Chondrocyte (in vitro differentiated cells): ENCODE measurements around the gene SASH3. TPM values are rescaled to one million over a fixed set of nuclear protein-coding genes. Genes with fewer than 3 reads are reported as not detected.

Source experiments
- DNase-seq: peaks from one replicate; pipeline ENCODE4 v3.0.0; 2021; ENCODE audit warnings: mixed read lengths, low spot score
- H3K27ac Mint-ChIP-seq: one replicate; pipeline ENCODE4 v1.8.0; 2021; ENCODE audit warnings: mild to moderate bottlenecking, moderate library complexity, mixed read lengths; ENCODE audit not compliant: unreplicated experiment
- H3K27me3 Mint-ChIP-seq: 2 replicates; pipeline ENCODE4 v1.8.0; 2021; ENCODE audit warnings: low read depth, mixed read lengths
- H3K36me3 Mint-ChIP-seq: 2 replicates; pipeline ENCODE4 v1.8.0; 2021; ENCODE audit warnings: low read depth, mixed read lengths
- H3K4me1 Mint-ChIP-seq: 2 replicates; pipeline ENCODE4 v1.8.0; 2021; ENCODE audit warnings: low read depth, mild to moderate bottlenecking, mixed read lengths
- H3K4me3 Mint-ChIP-seq: one replicate; pipeline ENCODE4 v1.8.0; 2021; ENCODE audit warnings: mild to moderate bottlenecking, moderate library complexity, mixed read lengths; ENCODE audit not compliant: unreplicated experiment
- H3K9me3 Mint-ChIP-seq: 2 replicates; pipeline ENCODE4 v1.8.0; 2021; ENCODE audit warnings: low read depth, mixed read lengths
- total RNA-seq: library from RNA; stranded (reverse); gene quantifications from 3 replicates; pipeline ENCODE4 v1.2.1, GENCODE V29; 2021
- TF ChIP-seq, protein P1 (sequence below): fragments of 200-600 bp; sonication (generic); IDR thresholded peaks from 2 replicates; pipeline ENCODE4 v1.5.0; 2021; ENCODE audit warnings: antibody characterized with exemption, mild to moderate bottlenecking, moderate library complexity

Gene SASH3
- total RNA-seq, 1 donor from 2014 or later: not detected

DNA sequence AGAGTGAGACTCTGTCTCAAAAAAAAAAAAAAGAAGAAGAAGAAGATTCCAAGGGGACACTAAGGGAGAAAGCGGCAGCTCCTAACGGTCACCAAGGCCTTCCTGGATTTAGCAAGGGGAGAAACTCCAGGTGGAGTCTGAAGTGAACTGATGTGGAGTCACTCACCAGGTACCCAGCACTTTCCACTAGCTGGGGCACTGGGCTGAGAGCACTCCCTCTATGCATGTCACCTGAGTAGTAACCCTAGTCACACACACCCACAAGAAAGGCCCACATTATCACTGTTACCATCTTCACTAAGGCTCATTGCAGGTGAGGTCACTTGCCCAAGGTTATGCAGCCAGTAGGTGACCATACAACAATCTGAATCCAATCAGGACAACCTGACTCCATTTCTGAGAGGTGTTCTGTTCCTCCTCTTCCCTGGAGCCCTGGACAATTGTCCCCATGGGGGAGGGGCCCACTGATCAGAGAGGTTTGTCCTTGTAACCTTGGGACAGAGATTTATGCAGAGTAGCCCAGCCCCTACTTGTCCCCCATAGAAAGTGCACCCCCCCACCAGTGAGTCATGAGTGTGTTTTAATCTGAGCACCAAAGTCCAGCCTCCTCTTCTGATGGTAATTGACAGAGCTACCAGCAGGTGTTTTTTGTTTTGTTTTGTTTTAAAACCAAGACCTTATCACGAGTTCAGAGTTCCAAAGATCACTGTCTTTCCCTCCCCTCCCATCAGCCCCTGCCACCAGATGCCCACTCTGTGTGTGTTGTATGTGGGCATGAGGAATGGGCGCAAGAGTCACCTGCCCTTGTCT, 5.9 kb upstream of the SASH3 start:
- H3K27ac Mint-ChIP-seq: no peak overlapping the region
- TF ChIP-seq, protein P1, sequence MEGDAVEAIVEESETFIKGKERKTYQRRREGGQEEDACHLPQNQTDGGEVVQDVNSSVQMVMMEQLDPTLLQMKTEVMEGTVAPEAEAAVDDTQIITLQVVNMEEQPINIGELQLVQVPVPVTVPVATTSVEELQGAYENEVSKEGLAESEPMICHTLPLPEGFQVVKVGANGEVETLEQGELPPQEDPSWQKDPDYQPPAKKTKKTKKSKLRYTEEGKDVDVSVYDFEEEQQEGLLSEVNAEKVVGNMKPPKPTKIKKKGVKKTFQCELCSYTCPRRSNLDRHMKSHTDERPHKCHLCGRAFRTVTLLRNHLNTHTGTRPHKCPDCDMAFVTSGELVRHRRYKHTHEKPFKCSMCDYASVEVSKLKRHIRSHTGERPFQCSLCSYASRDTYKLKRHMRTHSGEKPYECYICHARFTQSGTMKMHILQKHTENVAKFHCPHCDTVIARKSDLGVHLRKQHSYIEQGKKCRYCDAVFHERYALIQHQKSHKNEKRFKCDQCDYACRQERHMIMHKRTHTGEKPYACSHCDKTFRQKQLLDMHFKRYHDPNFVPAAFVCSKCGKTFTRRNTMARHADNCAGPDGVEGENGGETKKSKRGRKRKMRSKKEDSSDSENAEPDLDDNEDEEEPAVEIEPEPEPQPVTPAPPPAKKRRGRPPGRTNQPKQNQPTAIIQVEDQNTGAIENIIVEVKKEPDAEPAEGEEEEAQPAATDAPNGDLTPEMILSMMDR: no peak

DNA sequence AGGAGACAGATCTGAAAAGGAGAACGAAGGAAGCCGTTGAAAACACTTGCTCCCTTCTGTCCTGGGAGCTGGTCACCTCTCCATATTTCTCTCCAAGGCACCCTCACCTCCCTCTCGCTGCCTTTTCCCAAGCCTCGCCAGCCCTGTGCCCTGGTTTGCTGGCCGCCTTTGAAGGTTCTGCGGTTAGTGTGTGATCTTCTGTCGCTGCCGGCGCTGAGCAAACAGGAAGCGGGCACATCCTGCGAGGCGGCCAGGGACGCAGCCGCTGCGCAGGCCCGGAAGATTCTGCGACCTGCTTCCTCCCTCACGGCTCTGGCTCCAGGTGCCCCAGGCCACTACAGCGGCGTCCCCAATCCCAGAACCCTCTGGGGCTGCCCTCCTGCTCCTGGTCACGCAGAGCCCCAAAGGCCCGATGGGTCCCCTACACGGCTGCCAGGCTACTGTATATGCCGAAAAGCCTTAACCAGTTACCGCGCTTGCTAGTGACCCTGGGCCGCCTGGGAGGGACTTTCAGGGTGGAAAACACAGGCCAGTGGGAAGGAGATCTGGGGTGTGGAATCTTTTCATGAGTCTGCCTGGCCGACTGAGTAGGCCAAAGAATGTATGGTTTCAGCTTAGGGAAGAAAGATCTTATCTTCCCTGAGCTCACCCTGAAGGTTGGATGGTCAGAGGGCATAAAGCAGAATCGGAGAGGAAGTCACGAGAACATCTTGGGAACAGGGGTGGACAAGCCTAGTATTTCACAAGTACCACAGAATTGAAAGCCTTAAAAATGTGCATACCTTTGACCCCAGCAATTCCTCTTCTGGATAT, 2.3 kb upstream of the SASH3 start:
- no peak overlapping the region for H3K4me3 Mint-ChIP-seq
- no peaks in the 10 kb centered on the region for H3K4me1 Mint-ChIP-seq
- DNase-seq: peak; percentile 56
- TF ChIP-seq, protein P1: no peak
- no peaks in the 10 kb centered on the region for H3K36me3 Mint-ChIP-seq
- H3K9me3 Mint-ChIP-seq: peaks cover 2% of the 10 kb centered on the region
- peaks cover 2% of the 10 kb centered on the region for H3K27me3 Mint-ChIP-seq
- no peak overlapping the region for H3K27ac Mint-ChIP-seq

More for the DNA sequence above, 5.9 kb upstream of the SASH3 start:
- no peaks in the 10 kb centered on the region for H3K27me3 Mint-ChIP-seq
- no peaks in the 10 kb centered on the region for H3K9me3 Mint-ChIP-seq
- H3K4me3 Mint-ChIP-seq: no peak overlapping the region
- H3K36me3 Mint-ChIP-seq: no peaks in the 10 kb centered on the region
- DNase-seq: no peak
- no peaks in the 10 kb centered on the region for H3K4me1 Mint-ChIP-seq

DNA sequence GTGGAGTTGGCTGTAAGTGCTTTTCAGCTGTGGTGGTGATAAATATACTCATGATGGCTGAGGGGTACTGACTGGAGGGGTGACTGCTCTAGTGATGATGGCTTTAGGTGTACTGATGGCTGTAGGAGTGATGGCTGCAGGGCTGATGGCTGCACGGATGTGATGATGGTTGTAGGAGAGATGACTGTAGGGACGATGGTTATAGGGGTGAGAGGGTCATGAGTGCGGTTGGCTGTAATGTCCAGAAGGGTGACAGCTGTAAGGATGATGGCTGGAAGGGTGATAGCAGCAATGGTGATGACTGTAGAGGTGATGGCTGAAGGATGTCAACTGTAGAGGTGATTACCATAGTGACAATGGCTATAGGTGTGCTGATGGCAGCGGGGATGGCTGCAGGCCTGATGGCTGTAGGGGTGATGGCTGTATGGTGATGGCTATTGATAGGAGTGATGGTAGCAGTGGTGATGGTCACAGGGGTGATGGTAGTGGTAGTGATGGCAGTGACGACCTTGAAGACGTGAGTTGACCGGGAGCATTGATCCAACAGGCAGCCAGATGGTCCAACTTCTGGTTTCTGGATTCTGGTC, 570 bp upstream of the SASH3 start:
- no peaks in the 10 kb centered on the region for H3K4me1 Mint-ChIP-seq
- no peak overlapping the region for H3K27ac Mint-ChIP-seq
- TF ChIP-seq, protein P1: no peak
- peaks cover 2% of the 10 kb centered on the region for H3K9me3 Mint-ChIP-seq
- H3K27me3 Mint-ChIP-seq: peaks cover 8% of the 10 kb centered on the region
- H3K36me3 Mint-ChIP-seq: no peaks in the 10 kb centered on the region
- H3K4me3 Mint-ChIP-seq: no peak overlapping the region
- peak; percentile 47 for DNase-seq

DNA sequence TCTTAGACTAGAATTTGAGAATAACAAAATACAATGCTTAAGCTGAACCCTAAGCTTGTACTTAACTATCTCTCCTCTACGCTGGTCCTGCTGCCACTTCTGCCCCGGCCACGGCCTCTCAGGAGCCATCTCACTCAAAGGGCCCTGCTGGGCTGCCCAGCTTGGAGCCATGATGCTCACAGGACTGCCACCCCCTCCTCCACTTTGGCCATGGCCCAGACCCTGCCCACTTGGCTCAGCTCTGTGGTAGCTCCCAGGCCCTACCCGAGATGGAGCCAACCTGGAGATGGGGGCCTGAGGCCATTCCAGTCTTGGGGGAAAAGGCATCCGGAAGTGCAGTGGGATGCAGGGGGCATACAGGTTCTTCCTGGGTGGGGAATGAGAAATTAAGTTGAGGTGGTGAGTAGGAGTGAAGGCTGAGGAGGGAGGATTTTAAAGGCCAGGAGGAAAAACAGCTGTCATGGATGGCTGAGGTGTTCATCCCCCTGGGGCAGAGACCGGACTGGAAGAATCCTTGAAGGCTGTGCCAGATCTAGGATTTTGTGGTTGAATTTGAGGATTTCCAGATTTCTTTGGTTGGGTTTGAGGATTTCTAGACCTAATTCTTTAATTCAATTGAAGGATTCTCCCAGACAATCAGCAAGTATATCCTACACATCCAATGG, 824 bp downstream of the SASH3 start:
- H3K4me3 Mint-ChIP-seq: no peak overlapping the region

More for the DNA sequence above, 824 bp downstream of the SASH3 start:
- Mint-ChIP-seq H3K9me3 (peaks cover 2% of the 10 kb centered on the region), H3K27ac (no peak overlapping the region), H3K36me3 (no peaks in the 10 kb centered on the region), H3K4me1 (no peaks in the 10 kb centered on the region), H3K27me3 (peaks cover 8% of the 10 kb centered on the region)
- TF ChIP-seq, protein P1: no peak
- peak; percentile 65 for DNase-seq
